GM12892 (cell line): Measurements from ENCODE around the gene AMH.
"Not testable (repeated sequence)": the region's sequence is repeated elsewhere in the genome, so short reads cannot be mapped to it uniquely, and the experiment has no call there.

Experiments
- DNase-seq: peaks from one replicate; pipeline ENCODE4 v3.0.0; 2011; ENCODE audit not compliant: insufficient read length
- FAIRE-seq: peaks from 2 replicates; lab custom pipeline; 2011; peaks lifted over from hg19 to GRCh38; lab: Jason Lieb, UNC
- POLR2A ChIP-seq: IDR thresholded peaks from 2 replicates; pipeline ENCODE4 v1.6.1; 2011; ENCODE audit warnings: low read depth, low read length, control low read depth
- POLR2AphosphoS5 ChIP-seq: IDR thresholded peaks from 2 replicates; pipeline ENCODE4 v1.6.1; 2011; ENCODE audit warnings: low read depth, low read length, control low read depth
- TAF1 ChIP-seq: IDR thresholded peaks from 2 replicates; pipeline ENCODE4 v1.6.1; 2011; ENCODE audit warnings: low read depth, mild to moderate bottlenecking, control low read depth, low read length, borderline replicate concordance

Gene AMH

GRCh38 chr19:2276429-2276986, 27.4 kb downstream of the AMH start:
- TF ChIP-seq POLR2A (no peak), TAF1 (no peak), POLR2AphosphoS5 (no peak; the same call in 1 of the 2 replicates)
- no peak for DNase-seq
- FAIRE-seq, result no peak

GRCh38 chr19:2277138-2277537, 28.0 kb downstream of the AMH start:
- TF ChIP-seq TAF1, result no peak
- TF ChIP-seq POLR2A, result 0 out of 2 replicates have a peak, but pooled peaks have one; percentile 33
- TF ChIP-seq POLR2AphosphoS5, result peak; percentile 24; the same call in 1 of the 2 replicates
- FAIRE-seq (no peak), DNase-seq (no peak)

- DNase-seq (no peak), FAIRE-seq (no peak)
- no peak for TF ChIP-seq TAF1
- peak; percentile 44; the same call in 1 of the 2 replicates for TF ChIP-seq POLR2AphosphoS5
- TF ChIP-seq POLR2A, result peak; percentile 55
Measured at GRCh38 chr19:2278459-2279158, 29.5 kb downstream of the AMH start.

- TF ChIP-seq TAF1 (no peak), POLR2A (no peak), POLR2AphosphoS5 (no peak)
- FAIRE-seq (no peak), DNase-seq (no peak)
Measured at GRCh38 chr19:2280633-2281264, 31.6 kb downstream of the AMH start.

DNA sequence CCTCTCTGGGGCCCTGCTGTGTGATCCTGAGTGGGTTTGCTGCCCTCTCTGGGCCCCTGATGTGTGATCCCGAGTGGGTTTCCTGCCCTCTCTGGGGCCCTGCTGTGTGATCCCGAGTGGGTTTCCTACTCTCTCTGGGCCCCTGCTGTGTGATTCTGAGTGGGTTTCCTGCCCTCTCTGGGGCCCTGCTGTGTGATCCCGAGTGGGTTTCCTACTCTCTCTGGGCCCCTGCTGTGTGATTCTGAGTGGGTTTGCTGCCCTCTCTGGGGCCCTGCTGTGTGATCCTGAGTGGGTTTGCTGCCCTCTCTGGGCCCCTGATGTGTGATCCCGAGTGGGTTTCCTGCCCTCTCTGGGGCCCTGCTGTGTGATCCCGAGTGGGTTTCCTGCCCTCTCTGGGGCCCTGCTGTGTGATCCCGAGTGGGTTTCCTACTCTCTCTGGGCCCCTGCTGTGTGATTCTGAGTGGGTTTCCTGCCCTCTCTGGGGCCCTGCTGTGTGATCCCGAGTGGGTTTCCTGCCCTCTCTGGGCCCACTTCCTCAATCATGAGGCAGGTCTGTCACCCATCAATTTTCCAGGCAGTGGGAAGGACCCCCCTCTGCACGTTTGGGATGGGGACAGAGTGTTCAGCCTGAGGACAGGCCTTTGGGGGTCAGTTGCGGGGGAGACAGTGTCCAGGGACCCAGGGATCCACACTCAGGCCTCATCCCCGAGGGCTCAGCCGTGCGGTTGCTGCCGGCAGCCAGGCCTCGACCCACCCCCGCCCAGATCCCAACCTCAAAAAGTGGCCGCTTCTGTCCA, 32.3 kb downstream of the AMH start:
- not testable (repeated sequence) for DNase-seq
- peak; percentile 42 for FAIRE-seq

DNA sequence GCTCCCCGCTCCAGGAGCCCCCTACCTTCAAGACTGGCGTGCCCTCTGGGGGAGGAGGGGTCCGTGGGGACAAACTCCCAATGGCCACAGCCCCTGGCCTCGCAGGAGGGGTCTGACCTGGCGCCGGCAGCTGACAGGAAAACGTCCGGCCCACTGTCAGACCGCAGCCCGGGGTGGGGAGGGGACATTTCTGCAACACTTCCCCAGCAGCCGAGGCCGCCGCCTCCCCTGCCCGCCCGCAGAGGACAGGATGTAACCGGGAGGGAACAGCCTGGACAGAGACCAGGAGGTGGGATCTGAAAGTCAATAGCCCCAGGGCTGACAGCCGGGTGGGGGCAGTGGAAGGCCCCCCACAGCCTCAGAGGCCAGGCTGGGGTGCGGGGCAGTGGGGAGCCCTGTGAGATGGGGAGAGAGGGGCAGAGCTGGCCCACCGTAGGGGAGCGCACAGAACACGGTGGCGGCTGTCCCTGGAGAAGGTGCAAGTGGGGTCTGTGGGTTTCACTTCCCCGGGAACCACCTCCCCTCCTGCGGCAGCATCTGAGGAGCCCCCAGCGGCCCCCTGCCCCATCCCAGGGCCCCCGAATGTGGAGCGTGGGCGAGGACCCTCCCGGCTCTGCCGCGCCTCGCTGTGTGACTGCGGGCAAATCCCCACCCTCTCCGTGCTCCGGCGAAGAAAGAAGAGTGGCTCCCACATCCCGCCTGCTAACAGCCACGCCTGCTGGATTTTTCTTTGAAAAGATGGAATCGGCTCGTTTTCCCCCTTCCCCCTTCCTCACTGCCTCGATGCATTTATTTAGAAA, 33.1 kb downstream of the AMH start, which contains the start of gene PEAK3:
TSS of gene PEAK3 (minus strand) at position 114 of the 800 bp plus-strand sequence. CDS start 1,244 bp downstream, outside the sequence.
- TF ChIP-seq POLR2A (no peak), POLR2AphosphoS5 (no peak), TAF1 (no peak)
- peak; percentile 44 for FAIRE-seq
- no peak for DNase-seq

DNA sequence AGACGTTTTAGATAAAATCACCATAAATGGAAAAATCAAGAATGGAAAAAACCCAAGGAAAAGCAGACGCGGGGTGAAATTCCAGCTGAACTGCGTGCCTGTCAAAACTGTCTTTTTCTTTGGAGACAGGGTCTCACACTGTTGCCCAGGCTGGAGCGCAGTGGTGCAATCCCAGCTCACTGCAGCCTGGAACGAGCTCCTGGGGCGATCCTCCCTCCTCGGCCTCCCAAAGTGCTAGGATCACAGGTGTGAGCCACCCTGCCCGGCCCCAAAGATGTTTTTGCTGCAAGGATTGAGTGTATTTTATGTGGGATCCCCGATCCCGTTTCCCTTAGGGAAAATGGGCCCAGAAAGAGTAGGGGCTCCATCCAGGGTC, 33.7 kb downstream of the AMH start:
- FAIRE-seq (no peak), DNase-seq (no peak)
- no peak for TF ChIP-seq POLR2A
- TF ChIP-seq POLR2AphosphoS5, result no peak
- TF ChIP-seq TAF1, result no peak

- TF ChIP-seq POLR2AphosphoS5 (no peak), POLR2A (no peak), TAF1 (no peak)
- FAIRE-seq, result no peak
- DNase-seq, result no peak
Measured at GRCh38 chr19:2283835-2284507, 34.8 kb downstream of the AMH start.

DNA sequence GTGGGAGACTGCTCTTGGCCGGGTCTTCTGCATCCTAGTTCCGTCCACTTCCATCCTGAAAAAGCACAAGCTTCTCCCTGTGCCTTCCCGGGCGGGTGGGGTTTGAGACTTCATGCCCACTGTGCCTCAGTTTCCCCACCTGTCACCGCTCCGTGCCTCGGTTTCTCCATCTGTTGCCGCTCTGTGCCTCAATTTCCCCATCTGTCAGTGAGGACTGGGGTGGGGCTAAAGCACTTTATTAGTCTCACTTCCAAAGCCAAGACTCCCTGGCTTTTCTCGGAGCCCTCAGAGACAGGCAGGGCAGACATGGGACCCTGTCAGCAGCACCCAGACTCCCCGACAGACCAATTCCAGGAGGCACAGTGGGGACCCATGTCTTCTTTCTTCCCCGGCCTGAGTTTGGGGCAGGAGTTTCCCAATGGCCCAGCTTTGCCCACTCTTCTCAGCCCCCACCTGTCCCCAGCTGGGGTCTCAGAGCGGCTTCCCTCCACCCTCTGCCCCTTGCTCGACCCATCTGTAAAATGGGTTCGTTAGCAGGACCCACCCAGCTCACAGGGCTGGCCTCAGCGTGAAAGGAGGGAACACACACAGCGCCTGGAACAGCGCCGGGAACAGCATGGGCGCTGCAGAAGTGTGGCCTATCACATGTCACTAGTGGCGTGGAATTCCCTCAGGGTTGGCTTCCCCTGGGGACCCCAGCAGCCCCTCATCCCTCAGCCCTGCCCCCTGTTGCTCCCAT, 37.4 kb downstream of the AMH start:
- FAIRE-seq (no peak), DNase-seq (no peak)
- TF ChIP-seq POLR2A, result no peak
- no peak for TF ChIP-seq POLR2AphosphoS5
- TF ChIP-seq TAF1, result no peak
